Transverse colon (tissue), 4 donors: ENCODE measurements around the gene KCNN3.

Experiments used
- CTCF ChIP-seq, 5 experiments: fragments of 200-600 bp in 3 of 5; fragments of 450-650 bp in 2 of 5; sonication (generic) in 3 of 5; IDR thresholded peaks; 1 replicate in 2 of 5; 2 replicates in 3 of 5; pipeline ENCODE4 v1.5.1; 2016 to 2017; ENCODE audit warnings: antibody characterized with exemption in 5 of 5, inconsistent platforms in 3 of 5, mild to moderate bottlenecking in 2 of 5, moderate library complexity in 1 of 5
- POLR2A ChIP-seq: fragments of 450-650 bp; IDR thresholded peaks from one replicate; pipeline ENCODE4 v1.6.1; 2016; ENCODE audit warnings: antibody characterized with exemption, mild to moderate bottlenecking, moderate library complexity
- POLR2AphosphoS5 ChIP-seq, 3 donors: sonication (generic); formaldehyde crosslinking; IDR thresholded peaks; one replicate each; pipeline ENCODE4 v1.6.1; 2016; ENCODE audit warnings: antibody characterized with exemption in 3 of 3

- TF ChIP-seq CTCF (IDR thresholded peaks at IDR 0.05) (no peak), POLR2AphosphoS5 (IDR thresholded peaks at IDR 0.05) (no peak), POLR2A (no peak)
Observed at GRCh38 chr1:154779551-154780189, 90.4 kb downstream of the KCNN3 start.
